ENCODE results near the gene GABRG2.
A peak's percentile ranks its signal among the peaks of the same experiment; 100 is the strongest.
"Not testable (repeated sequence)": the region's sequence is repeated elsewhere in the genome, so short reads cannot be mapped to it uniquely, and the experiment has no call there.

Gene GABRG2

GRCh38 chr5:162067655-162068411 is at the start of gene GABRG2:
Gene GABRG2 (plus strand): TSS chr5:162067773. CDS start chr5:162068000, 227 bp downstream.
- DNase-seq (ENCODE audit: low read depth) = no peak

- DNase-seq (ENCODE audit: low read depth) = no peak
Measured at GRCh38 chr5:162025312-162025711, 42.3 kb upstream of the GABRG2 start.

- DNase-seq (ENCODE audit: low read depth) = no peak
Measured at GRCh38 chr5:162026803-162027202, 40.8 kb upstream of the GABRG2 start.

GRCh38 chr5:162037431-162037830 is 30.1 kb upstream of the GABRG2 start:
- DNase-seq (ENCODE audit: low read depth) = no peak

- DNase-seq (ENCODE audit: low read depth) = no peak
Measured at GRCh38 chr5:162047279-162047678, 20.3 kb upstream of the GABRG2 start.

GRCh38 chr5:162052676-162053075 is 14.9 kb upstream of the GABRG2 start:
- no peak for DNase-seq (ENCODE audit: low read depth)

GRCh38 chr5:162055095-162055494 is 12.5 kb upstream of the GABRG2 start:
- not testable (repeated sequence) for DNase-seq (ENCODE audit: low read depth)

- DNase-seq (ENCODE audit: low read depth) = no peak
Measured at GRCh38 chr5:162067162-162067561, 411 bp upstream of the GABRG2 start.

GRCh38 chr5:162068412-162068811 is 839 bp downstream of the GABRG2 start:
- DNase-seq (ENCODE audit: low read depth) = peak; percentile 5

GRCh38 chr5:162068936-162069335 is 1.4 kb downstream of the GABRG2 start:
- DNase-seq (ENCODE audit: low read depth) = no peak

- no peak for DNase-seq (ENCODE audit: low read depth)
Measured at GRCh38 chr5:162078805-162079204, 11.2 kb downstream of the GABRG2 start.

- no peak for DNase-seq (ENCODE audit: low read depth)
Measured at GRCh38 chr5:162091336-162091735, 23.8 kb downstream of the GABRG2 start.

- no peak for DNase-seq (ENCODE audit: low read depth)
Measured at GRCh38 chr5:162096448-162096847, 28.9 kb downstream of the GABRG2 start.

- DNase-seq (ENCODE audit: low read depth) = no peak
Measured at GRCh38 chr5:162107591-162107990, 40.0 kb downstream of the GABRG2 start.

GRCh38 chr5:162119801-162120200 is 52.2 kb downstream of the GABRG2 start:
- no peak for DNase-seq (ENCODE audit: low read depth)

- no peak for DNase-seq (ENCODE audit: low read depth)
Measured at GRCh38 chr5:162128117-162128516, 60.5 kb downstream of the GABRG2 start.

- no peak for DNase-seq (ENCODE audit: low read depth)
Measured at GRCh38 chr5:162132348-162132747, 64.8 kb downstream of the GABRG2 start.

GRCh38 chr5:162139190-162139589 is 71.6 kb downstream of the GABRG2 start:
- DNase-seq (ENCODE audit: low read depth) = no peak

- DNase-seq (ENCODE audit: low read depth) = no peak
Measured at GRCh38 chr5:162154242-162154641, 86.7 kb downstream of the GABRG2 start.

GRCh38 chr5:162160401-162160800 is 92.8 kb downstream of the GABRG2 start:
- no peak for DNase-seq (ENCODE audit: low read depth)

GRCh38 chr5:162163663-162164062 is 96.1 kb downstream of the GABRG2 start:
- no peak for DNase-seq (ENCODE audit: low read depth)

- no peak for DNase-seq (ENCODE audit: low read depth)
Measured at GRCh38 chr5:162174358-162174974, 106.9 kb downstream of the GABRG2 start.

- no peak for DNase-seq (ENCODE audit: low read depth)
Measured at GRCh38 chr5:162187371-162187770, 119.8 kb downstream of the GABRG2 start.

- no peak for DNase-seq (ENCODE audit: low read depth)
Measured at GRCh38 chr5:162189719-162190118, 122.1 kb downstream of the GABRG2 start.
